HuH-7.5 (cell line): Measurements from ENCODE around the gene MPST.

Source experiments
- DNase-seq: peaks from one replicate; pipeline ENCODE4 v3.0.0; 2011; ENCODE audit warnings: low spot score

MPST gene

GRCh38 chr22:37045958-37046357 is 26.4 kb downstream of the MPST start:
- no peak for DNase-seq

GRCh38 chr22:37046589-37046988 is 27.0 kb downstream of the MPST start:
- no peak for DNase-seq

- no peak for DNase-seq
Measured at GRCh38 chr22:37047006-37047405, 27.5 kb downstream of the MPST start.

- DNase-seq, result no peak
Measured at GRCh38 chr22:37048133-37048532, 28.6 kb downstream of the MPST start.

- DNase-seq, result no peak
Measured at GRCh38 chr22:37049224-37049623, 29.7 kb downstream of the MPST start.

- DNase-seq, result no peak
Measured at GRCh38 chr22:37050913-37051312, 31.4 kb downstream of the MPST start.

- peak; percentile 92 for DNase-seq
Measured at GRCh38 chr22:37051391-37052385, 32.1 kb downstream of the MPST start, which contains the start of gene KCTD17. KCTD17 (plus strand) TSS chr22:37051742; CDS start chr22:37051761, 19 bp downstream.

- no peak for DNase-seq
Measured at GRCh38 chr22:37052386-37053309, 33.1 kb downstream of the MPST start.

- DNase-seq, result no peak
Measured at GRCh38 chr22:37053310-37054055, 33.9 kb downstream of the MPST start.

GRCh38 chr22:37054056-37054395 is 34.5 kb downstream of the MPST start:
- no peak for DNase-seq

- no peak for DNase-seq
Measured at GRCh38 chr22:37054600-37055365, 35.2 kb downstream of the MPST start.

- no peak for DNase-seq
Measured at GRCh38 chr22:37056246-37056645, 36.7 kb downstream of the MPST start.

GRCh38 chr22:37057226-37057625 is 37.7 kb downstream of the MPST start:
- DNase-seq, result no peak

- no peak for DNase-seq
Measured at GRCh38 chr22:37057796-37058510, 38.4 kb downstream of the MPST start.

GRCh38 chr22:37058917-37059701 is 39.6 kb downstream of the MPST start:
- DNase-seq, result no peak

- no peak for DNase-seq
Measured at GRCh38 chr22:37059876-37060449, 40.4 kb downstream of the MPST start.

GRCh38 chr22:37060801-37061610 is 41.5 kb downstream of the MPST start:
- DNase-seq, result no peak

- DNase-seq, result no peak
Measured at GRCh38 chr22:37061611-37062375, 42.3 kb downstream of the MPST start.
